HL-60 (cell line): ENCODE measurements around the gene LGALSL.

Source experiments
- CTCF ChIP-seq: IDR thresholded peaks from one replicate; pipeline ENCODE4 v1.5.1; 2011; ENCODE audit warnings: low read length, control low read depth, inconsistent platforms; ENCODE audit not compliant: insufficient read depth
- POLR2AphosphoS5 ChIP-seq: IDR thresholded peaks from 2 replicates; pipeline ENCODE4 v1.6.1; 2012; ENCODE audit warnings: low read depth

- no peak for TF ChIP-seq CTCF
- TF ChIP-seq POLR2AphosphoS5: no peak
These were observed 37.5 kb downstream of the LGALSL start for GRCh38 chr2:64491426-64491825.
